Caco-2 (cell line): ENCODE measurements around the gene TOR1AIP1. TPM values are rescaled to one million over a fixed set of nuclear protein-coding genes. Genes with fewer than 3 reads are reported as not detected.

ENCODE experiments used
- BruUV-seq: library from RNA; stranded (reverse); fragments of 400-500 nt; replicated peaks from 2 replicates; lab custom pipeline; 2021; lab: Mats Ljungman, UMichigan
- CTCF ChIA-PET: fragments of 300-600 bp; sonication (Branson Sonifier 250); formaldehyde crosslinking; loops from one replicate; lab custom pipeline; 2022; ENCODE audit warnings: antibody characterized with exemption; lab: Charles Lee
- POLR2A ChIA-PET: fragments of 300-600 bp; sonication (Branson Sonifier 250); formaldehyde crosslinking; loops from one replicate; lab custom pipeline; 2022; ENCODE audit warnings: antibody characterized with exemption; lab: Charles Lee
- DNase-seq, 2 experiments: peaks; one replicate each; pipeline versions ENCODE4 v3.0.0 to v3.0.0-alpha.2; 2020 to 2022
- H3K27me3 ChIP-seq: replicated peaks from 2 replicates; pipeline ENCODE4 v1.6.0; 2011; ENCODE audit warnings: low read length; ENCODE audit not compliant: control insufficient read depth, insufficient read depth
- H3K36me3 ChIP-seq: 2 replicates; pipeline ENCODE4 v1.5.1; 2011; ENCODE audit warnings: low read length; ENCODE audit not compliant: control insufficient read depth, insufficient read depth
- H3K4me1 ChIP-seq: fragments of 250-450 bp; sonication (Bioruptor Pico); 2 replicates; pipeline ENCODE4 v1.5.1; 2020; ENCODE audit warnings: mild to moderate bottlenecking
- H3K4me3 ChIP-seq: 2 replicates; pipeline ENCODE4 v1.5.1; 2011; ENCODE audit warnings: low read depth, mild to moderate bottlenecking, control low read depth, low read length
- H3K9me3 ChIP-seq: fragments of 250-450 bp; sonication (Bioruptor Pico); 2 replicates; pipeline ENCODE4 v1.5.1; 2020; ENCODE audit warnings: mild to moderate bottlenecking, moderate library complexity
- H3K27ac Mint-ChIP-seq: one replicate; pipeline ENCODE4 v1.8.0; 2022; ENCODE audit warnings: mixed read lengths; ENCODE audit not compliant: unreplicated experiment
- H3K27me3 Mint-ChIP-seq: one replicate; pipeline ENCODE4 v1.8.0; 2022; ENCODE audit warnings: mixed read lengths; ENCODE audit not compliant: insufficient read depth, unreplicated experiment
- H3K36me3 Mint-ChIP-seq: one replicate; pipeline ENCODE4 v1.8.0; 2022; ENCODE audit warnings: mild to moderate bottlenecking, mixed read lengths; ENCODE audit not compliant: insufficient read depth, unreplicated experiment
- H3K4me1 Mint-ChIP-seq: one replicate; pipeline ENCODE4 v1.8.0; 2022; ENCODE audit warnings: low read depth, mixed read lengths; ENCODE audit not compliant: unreplicated experiment
- H3K4me3 Mint-ChIP-seq: one replicate; pipeline ENCODE4 v1.8.0; 2022; ENCODE audit warnings: mild to moderate bottlenecking, moderate library complexity, mixed read lengths; ENCODE audit not compliant: unreplicated experiment
- H3K9me3 Mint-ChIP-seq: one replicate; pipeline ENCODE4 v1.8.0; 2022; ENCODE audit warnings: mixed read lengths; ENCODE audit not compliant: unreplicated experiment
- CTCF ChIP-seq, 2 experiments: fragments of 200-600 bp in 1 of 2; IDR thresholded peaks; 1 replicate in 1 of 2; 2 replicates in 1 of 2; pipeline versions ENCODE4 v1.5.1 to v1.8.0; 2011 to 2022; ENCODE audit warnings: antibody characterized with exemption in 1 of 2, control low read depth in 1 of 2, inconsistent platforms in 1 of 2, low read depth in 1 of 2, low read length in 1 of 2, mild to moderate bottlenecking in 1 of 2, moderate library complexity in 1 of 2; ENCODE audit not compliant: insufficient read depth in 1 of 2, severe bottlenecking in 1 of 2, unreplicated experiment in 1 of 2
- intact Hi-C: fragments of 100-400 bp; cut with micrococcal nuclease; formaldehyde crosslinking; loops from one replicate; pipeline ENCODE4 v1.10.0; 2022; ENCODE audit not compliant: unreplicated experiment
- total RNA-seq: library from RNA; stranded (reverse); gene quantifications from 2 replicates; pipeline ENCODE4 v1.2.3, GENCODE V29; 2022

Gene TOR1AIP1
- total RNA-seq, 1 experiment from 2014 or later: 30.3 TPM

- no TSS peak for BruUV-seq
- CTCF ChIA-PET: interaction anchor here (0.6 kb wide), 1 partner anchor 63 kb away, joined by 3 read pairs; no protein-coding TSS in a partner anchor
- intact Hi-C loops: loop anchor here (1.0 kb wide), 1 partner anchor 77 kb away; the partner anchor contains the start of gene CEP350
These were observed 4.4 kb upstream of the TOR1AIP1 start, which contains the start of gene TOR1AIP2 for GRCh38 chr1:179877586-179878265. Gene TOR1AIP2 (minus strand): TSS chr1:179877803. CDS start chr1:179852665, 25,138 bp downstream.

GRCh38 chr1:179879797-179880196 is 2.3 kb upstream of the TOR1AIP1 start:
- peaks cover 40% of the 10 kb centered on the region for H3K36me3 Mint-ChIP-seq
- BruUV-seq: no TSS peak
- H3K4me1 Mint-ChIP-seq: peaks cover 18% of the 10 kb centered on the region
- H3K4me3 Mint-ChIP-seq: no peak overlapping the region
- Histone ChIP-seq H3K9me3 (no peaks in the 10 kb centered on the region), H3K4me3 (no peak overlapping the region), H3K4me1 (peaks cover 23% of the 10 kb centered on the region), H3K27me3 (no peaks in the 10 kb centered on the region), H3K36me3 (no peaks in the 10 kb centered on the region; the same call in 1 of the 2 replicates)
- ChIA-PET CTCF (no interaction called here), POLR2A (no interaction called here)
- no peak for DNase-seq
- no peaks in the 10 kb centered on the region for H3K9me3 Mint-ChIP-seq
- no peak for TF ChIP-seq CTCF (IDR thresholded peaks at IDR 0.05; ENCODE audit: insufficient read depth in 1 of 2, low read depth in 1 of 2, low read length in 1 of 2, severe bottlenecking in 1 of 2, unreplicated experiment in 1 of 2)
- intact Hi-C loops: no loop called here
- no peaks in the 10 kb centered on the region for H3K27me3 Mint-ChIP-seq
- H3K27ac Mint-ChIP-seq: no peak overlapping the region

More at GRCh38 chr1:179877586-179878265, 4.4 kb upstream of the TOR1AIP1 start, which contains the start of gene TOR1AIP2:
- peak; percentile 89 to 91 for DNase-seq
- POLR2A ChIA-PET: no interaction called here
- H3K4me3 Mint-ChIP-seq: peak within 1 kb of the TSS; percentile 84
- no peaks in the 10 kb centered on the region for H3K27me3 Mint-ChIP-seq
- peaks cover 43% of the 10 kb centered on the region for H3K4me1 ChIP-seq
- no peaks in the 10 kb centered on the region for H3K9me3 Mint-ChIP-seq
- H3K9me3 ChIP-seq: no peaks in the 10 kb centered on the region
- H3K36me3 ChIP-seq: peaks cover 2% of the 10 kb centered on the region
- peaks cover 19% of the 10 kb centered on the region for H3K4me1 Mint-ChIP-seq
- peaks cover 38% of the 10 kb centered on the region for H3K36me3 Mint-ChIP-seq
- H3K27me3 ChIP-seq: no peaks in the 10 kb centered on the region
- no peak for TF ChIP-seq CTCF (IDR thresholded peaks at IDR 0.05; ENCODE audit: insufficient read depth in 1 of 2, low read depth in 1 of 2, low read length in 1 of 2, severe bottlenecking in 1 of 2, unreplicated experiment in 1 of 2)
- peak within 1 kb of the TSS; percentile 74 for H3K27ac Mint-ChIP-seq
- peak within 1 kb of the TSS; percentile 74 for H3K4me3 ChIP-seq

GRCh38 chr1:179881642-179882252 is 338 bp upstream of the TOR1AIP1 start:
- BruUV-seq: TSS peak; percentile 25
- H3K4me1 Mint-ChIP-seq: peaks cover 19% of the 10 kb centered on the region
- intact Hi-C loops: loop anchor here (1.0 kb wide), 3 partner anchors 43 to 73 kb away; partner anchors contain the start of gene CEP350
- Histone ChIP-seq H3K36me3 (peaks cover 2% of the 10 kb centered on the region; the same call in 1 of the 2 replicates), H3K4me1 (peaks cover 10% of the 10 kb centered on the region), H3K4me3 (peak overlapping the region; percentile 65), H3K27me3 (no peaks in the 10 kb centered on the region), H3K9me3 (no peaks in the 10 kb centered on the region)
- POLR2A ChIA-PET: interaction anchor here (1.0 kb wide), 1 partner anchor 67 kb away, joined by 4 read pairs; no protein-coding TSS in a partner anchor
- DNase-seq: peak in 1 of 2 experiments; percentile 90
- H3K9me3 Mint-ChIP-seq: no peaks in the 10 kb centered on the region
- H3K27me3 Mint-ChIP-seq: no peaks in the 10 kb centered on the region
- H3K36me3 Mint-ChIP-seq: peaks cover 27% of the 10 kb centered on the region
- H3K4me3 Mint-ChIP-seq: peak overlapping the region; percentile 95
- CTCF ChIA-PET: interaction anchor here (0.6 to 2.5 kb wide), 6 partner anchors 14 to 297 kb away, joined by 3 to 12 read pairs (median 4); no protein-coding TSS in a partner anchor
- TF ChIP-seq CTCF (IDR thresholded peaks at IDR 0.05; ENCODE audit: insufficient read depth in 1 of 2, low read depth in 1 of 2, low read length in 1 of 2, severe bottlenecking in 1 of 2, unreplicated experiment in 1 of 2): no peak
- peak overlapping the region; percentile 100 for H3K27ac Mint-ChIP-seq
